Kidney (tissue), 14 donors: ENCODE results near the gene KCNS3. TPM values are rescaled to one million over a fixed set of nuclear protein-coding genes. Genes with fewer than 3 reads are reported as not detected.

Experiments used
- DNase-seq, 5 donors: peaks; one replicate each; pipeline ENCODE4 v3.0.0-alpha.2; 2013 to 2020
- FAIRE-seq: peaks from 2 replicates; lab custom pipeline; 2012; peaks lifted over from hg19 to GRCh38; lab: Jason Lieb, UNC
- H3K27ac ChIP-seq, 2 donors: one replicate each; pipeline ENCODE4 v1.7.0; 2013; ENCODE audit warnings: low read depth in 2 of 2, low read length in 2 of 2, inconsistent platforms in 1 of 2
- H3K27me3 ChIP-seq: one replicate; pipeline ENCODE4 v1.7.1; 2013; ENCODE audit warnings: low read length, inconsistent platforms; ENCODE audit not compliant: control insufficient read depth, insufficient read depth
- H3K36me3 ChIP-seq, 3 donors: one replicate each; pipeline versions ENCODE4 v1.7.0 to v1.7.1; 2013; ENCODE audit warnings: low read length in 3 of 3, control low read depth in 1 of 3, inconsistent platforms in 1 of 3; ENCODE audit not compliant: insufficient read depth in 3 of 3, control insufficient read depth in 2 of 3
- H3K4me1 ChIP-seq, 3 donors: one replicate each; pipeline versions ENCODE4 v1.7.0 to v1.7.1; 2013; ENCODE audit warnings: low read length in 3 of 3, inconsistent platforms in 1 of 3, low read depth in 1 of 3; ENCODE audit not compliant: control insufficient read depth in 2 of 3, insufficient read depth in 2 of 3
- H3K4me3 ChIP-seq, 3 donors: one replicate each; pipeline versions ENCODE4 v1.7.0 to v1.8.1; 2013; ENCODE audit warnings: low read length in 3 of 3, control low read depth in 1 of 3, inconsistent platforms in 1 of 3
- H3K9ac ChIP-seq, 3 donors: one replicate each; pipeline versions ENCODE4 v1.7.0 to v1.7.1; 2013; ENCODE audit warnings: low read length in 3 of 3, control low read depth in 1 of 3, inconsistent platforms in 1 of 3
- H3K9me3 ChIP-seq, 3 donors: one replicate each; pipeline versions ENCODE4 v1.7.0 to v1.7.1; 2013; ENCODE audit warnings: low read length in 3 of 3, control low read depth in 1 of 3, inconsistent platforms in 1 of 3; ENCODE audit not compliant: control insufficient read depth in 2 of 3, insufficient read depth in 1 of 3
- intact Hi-C: fragments of 100-400 bp; cut with DNase I; formaldehyde crosslinking; loops from one replicate; pipeline ENCODE4 v1.11.1; 2022
- polyA plus RNA-seq: library from polyadenylated mRNA; stranded (reverse); fragments of 350-450 nt; fragmentation: Illumina TruSeq; extraction: RNeasy Lipid Tissue Mini Kit (QIAGEN cat#74804); gene quantifications from one replicate; pipeline ENCODE4 v1.2.3, GENCODE V29; 2014; ENCODE audit warnings: low read depth, low replicate concordance; ENCODE audit not compliant: insufficient read depth
- total RNA-seq: library from RNA; stranded (reverse); fragmentation: NEBNext Ultra II Directional; extraction: Animal tissue kit (Norgen Biotek cat#: 25700); gene quantifications from one replicate; pipeline ENCODE4 v1.2.1, GENCODE V29; 2021
- TF ChIP-seq, protein P1 (sequence below): IDR thresholded peaks from 3 replicates; pipeline ENCODE4 v1.5.1; 2012; ENCODE audit warnings: mild to moderate bottlenecking, moderate library complexity, borderline replicate concordance; ENCODE audit not compliant: insufficient read depth; ENCODE audit errors: extremely low read depth
- donor health status: control.
- donor health status: control.
- donor health status: control.
- donor health status: control.
- donor health status: control.
- donor health status: DM: yes; HTN: yes; CAD: no.
- donor health status: Normal renal cell carcinoma (clear cell type).

Gene KCNS3
- total and polyA plus RNA-seq, 2 donors from 2014 or later: 4.4 to 7.3 TPM

DNA sequence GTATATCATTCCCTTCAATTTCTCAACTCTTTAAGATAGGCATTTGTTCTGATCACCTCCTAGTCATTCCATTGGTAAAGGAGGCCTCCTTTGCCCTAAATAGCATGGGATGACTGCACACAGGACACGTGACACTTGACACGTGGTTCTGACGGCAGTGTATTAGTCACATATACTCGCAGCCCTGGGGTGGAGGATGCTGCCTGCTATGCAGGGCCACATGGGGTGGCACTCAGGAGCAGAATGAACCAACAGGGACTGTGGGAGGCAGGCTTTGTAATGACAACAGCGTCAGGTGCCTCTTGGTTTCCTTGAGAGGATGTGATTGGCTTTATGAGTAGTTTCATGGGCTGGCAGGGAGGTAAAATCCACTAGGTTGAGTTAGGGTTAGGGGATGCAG is 9.3 kb upstream of the KCNS3 start:
- intact Hi-C loops: no loop called here
- no peaks in the 10 kb centered on the region for H3K4me1 ChIP-seq
- H3K4me3 ChIP-seq: no peak overlapping the region
- TF ChIP-seq, protein P1, sequence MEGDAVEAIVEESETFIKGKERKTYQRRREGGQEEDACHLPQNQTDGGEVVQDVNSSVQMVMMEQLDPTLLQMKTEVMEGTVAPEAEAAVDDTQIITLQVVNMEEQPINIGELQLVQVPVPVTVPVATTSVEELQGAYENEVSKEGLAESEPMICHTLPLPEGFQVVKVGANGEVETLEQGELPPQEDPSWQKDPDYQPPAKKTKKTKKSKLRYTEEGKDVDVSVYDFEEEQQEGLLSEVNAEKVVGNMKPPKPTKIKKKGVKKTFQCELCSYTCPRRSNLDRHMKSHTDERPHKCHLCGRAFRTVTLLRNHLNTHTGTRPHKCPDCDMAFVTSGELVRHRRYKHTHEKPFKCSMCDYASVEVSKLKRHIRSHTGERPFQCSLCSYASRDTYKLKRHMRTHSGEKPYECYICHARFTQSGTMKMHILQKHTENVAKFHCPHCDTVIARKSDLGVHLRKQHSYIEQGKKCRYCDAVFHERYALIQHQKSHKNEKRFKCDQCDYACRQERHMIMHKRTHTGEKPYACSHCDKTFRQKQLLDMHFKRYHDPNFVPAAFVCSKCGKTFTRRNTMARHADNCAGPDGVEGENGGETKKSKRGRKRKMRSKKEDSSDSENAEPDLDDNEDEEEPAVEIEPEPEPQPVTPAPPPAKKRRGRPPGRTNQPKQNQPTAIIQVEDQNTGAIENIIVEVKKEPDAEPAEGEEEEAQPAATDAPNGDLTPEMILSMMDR: no peak
- H3K36me3 ChIP-seq: no peaks in the 10 kb centered on the region
- no peak overlapping the region for H3K9ac ChIP-seq
- H3K9me3 ChIP-seq: no peaks in the 10 kb centered on the region
- no peaks in the 10 kb centered on the region for H3K27me3 ChIP-seq
- H3K27ac ChIP-seq: no peak overlapping the region
- FAIRE-seq (no peak), DNase-seq (no peak)

DNA sequence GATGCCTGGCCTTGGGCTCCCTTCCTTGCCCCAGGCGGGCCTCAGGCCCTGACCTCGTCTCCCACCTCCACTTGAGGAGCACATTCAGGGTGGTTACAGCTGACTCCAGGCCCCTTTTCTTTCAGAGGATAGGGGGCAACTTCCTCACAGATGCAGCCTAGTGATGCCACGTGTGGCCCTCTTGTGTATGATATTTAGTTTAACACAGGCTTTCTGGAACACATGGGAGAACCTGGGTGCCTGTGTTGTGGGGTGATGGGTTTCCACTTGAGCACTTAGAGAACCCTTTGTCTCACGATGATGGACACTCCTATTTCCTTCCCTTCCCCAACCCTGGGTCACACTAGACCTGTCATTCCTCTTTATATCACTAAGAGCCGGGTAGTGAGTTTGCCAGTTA is 6.8 kb upstream of the KCNS3 start:
- FAIRE-seq (no peak), DNase-seq (no peak)
- TF ChIP-seq, protein P1: no peak
- no peak overlapping the region for H3K9ac ChIP-seq
- H3K9me3 ChIP-seq: no peaks in the 10 kb centered on the region
- H3K4me3 ChIP-seq: no peak overlapping the region
- H3K4me1 ChIP-seq: no peaks in the 10 kb centered on the region
- no peak overlapping the region for H3K27ac ChIP-seq
- no peaks in the 10 kb centered on the region for H3K36me3 ChIP-seq
- intact Hi-C loops: no loop called here
- peaks cover 10% of the 10 kb centered on the region for H3K27me3 ChIP-seq

DNA sequence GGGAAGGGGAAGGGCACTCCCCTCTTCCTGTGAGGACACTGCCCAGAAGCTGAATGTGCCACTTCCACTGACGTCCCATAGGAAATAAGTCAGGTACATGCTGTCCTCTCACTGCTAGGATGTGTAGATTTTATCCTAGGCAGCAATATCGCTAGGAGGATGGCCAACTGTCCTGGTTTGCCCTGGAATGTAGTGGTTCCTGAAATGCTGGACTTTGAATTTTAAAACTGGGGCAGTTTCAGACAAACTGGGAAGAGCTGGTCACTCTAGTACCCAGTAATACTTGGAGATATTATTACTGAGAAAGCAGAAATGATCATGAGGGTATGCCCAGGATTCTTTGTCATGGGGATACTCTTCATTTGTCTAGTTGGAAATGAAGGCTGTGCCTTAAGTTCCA is 5.4 kb upstream of the KCNS3 start:
- Histone ChIP-seq H3K9ac (no peak overlapping the region), H3K36me3 (no peaks in the 10 kb centered on the region), H3K27me3 (peaks cover 16% of the 10 kb centered on the region), H3K4me3 (no peak overlapping the region), H3K4me1 (peaks cover 0 to 2% (median 0%) of the 10 kb centered on the region in 3 donors), H3K9me3 (no peaks in the 10 kb centered on the region), H3K27ac (no peak overlapping the region)
- FAIRE-seq (no peak), DNase-seq (no peak)
- intact Hi-C loops: no loop called here
- TF ChIP-seq, protein P1: no peak

DNA sequence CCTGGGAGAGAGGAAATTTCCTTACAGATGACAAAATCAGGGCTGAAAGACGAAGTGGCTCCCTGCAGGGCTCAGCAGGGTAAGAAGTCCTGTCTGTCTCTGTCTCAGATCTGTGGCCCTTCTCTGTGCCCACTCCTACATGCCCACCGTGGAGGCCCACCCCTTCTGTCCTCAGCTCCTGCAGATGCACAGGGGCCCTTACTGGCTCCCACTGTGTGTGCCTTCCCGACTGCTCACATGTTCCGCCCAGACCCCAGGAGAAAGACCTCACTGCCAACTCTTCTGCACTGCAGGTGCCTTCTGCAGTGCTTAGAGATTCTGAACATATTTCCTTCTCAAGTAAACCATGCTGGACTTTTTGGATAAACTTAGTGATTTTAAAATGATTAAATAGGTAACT is 1.9 kb upstream of the KCNS3 start:
- no peak for FAIRE-seq
- DNase-seq: no peak
- no peaks in the 10 kb centered on the region for H3K36me3 ChIP-seq
- H3K9me3 ChIP-seq: no peaks in the 10 kb centered on the region
- H3K4me3 ChIP-seq: no peak overlapping the region
- intact Hi-C loops: no loop called here
- no peak overlapping the region for H3K27ac ChIP-seq
- no peak overlapping the region for H3K9ac ChIP-seq
- TF ChIP-seq, protein P1: no peak
- peaks cover 0 to 7% (median 0%) of the 10 kb centered on the region in 3 donors for H3K4me1 ChIP-seq
- H3K27me3 ChIP-seq: peaks cover 23% of the 10 kb centered on the region
